ENCODE measurements around the gene GRAMD2A. TPM values are rescaled to one million over a fixed set of nuclear protein-coding genes. Genes with fewer than 3 reads are reported as not detected.

The GRAMD2A gene
- 1 to 10 TPM in 1 of 4 donors, under 1 TPM in 1, not detected in 2; 0.67 to 4.1 TPM for total RNA-seq

GRCh38 chr15:72197460-72198355 is at the start of gene GRAMD2A:
Gene GRAMD2A (minus strand): TSS chr15:72197787.
- no peak for TF ChIP-seq POLR2A (IDR thresholded peaks at IDR 0.05)
- no peak for TF ChIP-seq CTCF (IDR thresholded peaks at IDR 0.05)
- H3K27me3 ChIP-seq, result peaks cover 0 to 11% of the 10 kb centered on the region in 2 donors
- H3K36me3 ChIP-seq, result no peaks in the 10 kb centered on the region
- H3K4me3 ChIP-seq, result peak within 1 kb of the TSS in 1 of 2 donors; percentile 34
- peaks cover 0 to 5% of the 10 kb centered on the region in 2 donors for H3K4me1 ChIP-seq
- intact Hi-C loops (cut with DNase I; ENCODE audit: low total_unique reads), result no loop called here
- no peak within 1 kb of the TSS for H3K27ac ChIP-seq
- H3K9me3 ChIP-seq, result no peaks in the 10 kb centered on the region
- DNase-seq, result no peak

- no peaks in the 10 kb centered on the region for H3K36me3 ChIP-seq
Measured at GRCh38 chr15:72242775-72243370, 45.3 kb upstream of the GRAMD2A start.

GRCh38 chr15:72239652-72240051 is 42.1 kb upstream of the GRAMD2A start:
- intact Hi-C loops (cut with DNase I; ENCODE audit: low total_unique reads), result no loop called here
- no peaks in the 10 kb centered on the region for H3K36me3 ChIP-seq

More at GRCh38 chr15:72242775-72243370, 45.3 kb upstream of the GRAMD2A start:
- no peak overlapping the region for H3K27ac ChIP-seq
- no peak overlapping the region for H3K4me3 ChIP-seq
- intact Hi-C loops (cut with DNase I; ENCODE audit: low total_unique reads), result no loop called here
- DNase-seq, result no peak
- H3K9me3 ChIP-seq, result no peaks in the 10 kb centered on the region
- no peaks in the 10 kb centered on the region for H3K27me3 ChIP-seq
- TF ChIP-seq CTCF (IDR thresholded peaks at IDR 0.05), result no peak
- TF ChIP-seq POLR2A (IDR thresholded peaks at IDR 0.05), result no peak
- no peaks in the 10 kb centered on the region for H3K4me1 ChIP-seq

GRCh38 chr15:72238586-72238985 is 41.0 kb upstream of the GRAMD2A start:
- intact Hi-C loops (cut with DNase I; ENCODE audit: low total_unique reads), result no loop called here

More at GRCh38 chr15:72239652-72240051, 42.1 kb upstream of the GRAMD2A start:
- H3K27me3 ChIP-seq, result no peaks in the 10 kb centered on the region
- H3K4me1 ChIP-seq, result no peaks in the 10 kb centered on the region
- no peak for DNase-seq
- TF ChIP-seq CTCF (IDR thresholded peaks at IDR 0.05) (no peak), POLR2A (IDR thresholded peaks at IDR 0.05) (no peak)
- H3K9me3 ChIP-seq, result no peaks in the 10 kb centered on the region
- H3K27ac ChIP-seq, result no peak overlapping the region
- H3K4me3 ChIP-seq, result no peak overlapping the region

More at GRCh38 chr15:72238586-72238985, 41.0 kb upstream of the GRAMD2A start:
- TF ChIP-seq POLR2A (IDR thresholded peaks at IDR 0.05) (no peak), CTCF (IDR thresholded peaks at IDR 0.05) (no peak)
- Histone ChIP-seq H3K27me3 (no peaks in the 10 kb centered on the region), H3K4me1 (no peaks in the 10 kb centered on the region), H3K4me3 (no peak overlapping the region), H3K27ac (no peak overlapping the region), H3K9me3 (no peaks in the 10 kb centered on the region), H3K36me3 (no peaks in the 10 kb centered on the region)
- DNase-seq, result no peak

Measured in uterus (tissue), 4 donors.